ENCODE measurements around the gene ZNF519.
"Not testable (repeated sequence)": the region's sequence is repeated elsewhere in the genome, so short reads cannot be mapped to it uniquely, and the experiment has no call there.

The ZNF519 gene

DNA sequence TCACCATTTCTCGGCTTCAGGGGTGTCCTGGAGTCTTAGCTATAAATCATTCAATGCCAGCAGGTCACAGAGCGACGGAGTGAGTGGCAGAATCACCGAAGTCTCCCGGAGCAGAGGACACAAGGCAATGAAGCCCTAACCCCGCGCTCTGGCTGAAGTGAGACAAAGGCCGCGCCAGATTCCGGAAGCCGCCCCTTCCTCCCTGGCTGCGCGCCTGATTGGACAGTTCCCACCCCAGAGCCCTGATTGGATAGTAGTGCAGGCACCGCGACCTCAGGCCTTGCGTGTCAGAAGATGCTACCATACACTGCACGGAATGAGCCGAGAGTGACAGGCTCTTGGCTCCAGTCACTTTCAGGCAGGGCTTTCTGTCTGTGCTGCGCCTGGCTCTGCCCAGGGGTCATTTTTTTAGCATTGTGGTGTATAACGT lies at the start of gene ZNF519:
ZNF519 (minus strand) TSS at position 165 of the 430 bp plus-strand sequence; CDS start at position 7, 158 bp downstream.
- peak; percentile 95 for DNase-seq

DNA sequence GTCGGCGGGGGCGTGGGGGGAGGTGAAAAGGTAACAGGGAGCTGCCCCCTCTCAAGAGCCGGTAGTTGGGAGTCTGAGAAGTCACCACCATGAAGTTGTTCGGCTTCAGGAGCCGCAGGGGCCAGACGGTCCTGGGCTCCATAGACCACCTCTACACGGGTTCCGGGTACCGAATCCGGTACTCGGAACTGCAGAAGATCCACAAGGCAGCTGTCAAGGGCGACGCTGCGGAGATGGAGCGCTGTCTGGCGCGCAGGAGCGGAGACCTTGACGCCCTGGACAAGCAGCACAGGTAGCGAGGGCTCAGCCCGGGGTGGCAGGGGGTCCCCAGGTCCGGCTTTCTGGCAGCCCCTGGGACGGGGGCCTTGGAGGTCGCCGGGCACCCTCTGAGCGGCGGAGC lies 47.1 kb upstream of the ZNF519 start:
- peak; percentile 64 for DNase-seq

DNA sequence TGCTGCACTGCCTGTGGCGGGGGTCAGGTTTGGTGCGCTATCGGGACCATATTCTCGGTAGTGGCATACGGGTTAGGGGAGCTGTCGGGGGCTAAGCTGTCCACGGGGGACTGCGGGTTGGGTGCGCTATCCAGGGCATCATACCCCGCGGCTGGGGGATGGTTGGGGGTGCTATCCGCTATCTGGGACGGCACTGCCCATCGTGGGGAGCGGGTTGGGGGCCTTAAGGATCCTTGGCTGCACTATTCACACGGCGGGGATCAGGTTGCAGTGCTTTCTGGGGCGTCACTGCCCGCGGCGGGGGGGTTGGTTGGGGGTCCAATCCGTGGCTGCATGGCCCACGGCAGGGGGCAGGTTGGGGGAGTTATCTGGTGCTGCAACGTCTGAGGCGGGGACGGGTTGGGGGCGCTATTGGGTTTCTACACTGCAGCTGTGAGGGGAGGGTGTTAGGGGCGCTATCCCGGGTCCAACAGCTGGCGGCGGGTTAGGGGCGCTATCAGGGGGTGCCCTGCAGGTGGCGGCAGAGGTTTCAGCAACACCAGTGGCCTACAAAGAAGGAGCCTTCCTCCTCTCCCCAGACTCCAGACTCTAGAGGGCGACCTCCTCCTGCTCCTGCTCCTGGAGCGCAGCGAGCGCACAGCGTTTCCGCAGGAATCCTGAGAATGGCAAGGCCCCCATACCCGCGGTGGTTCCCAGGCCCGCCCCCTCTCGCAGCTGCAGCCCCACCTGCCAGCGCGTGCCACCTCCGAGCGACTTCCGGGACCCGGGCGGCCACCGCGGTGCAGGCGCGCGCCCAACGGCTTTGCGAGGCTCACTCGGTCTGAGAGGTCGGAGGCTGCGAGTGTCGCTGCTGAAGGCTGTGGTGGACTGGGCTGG lies 46.3 kb upstream of the ZNF519 start:
- peak; percentile 91 for DNase-seq

DNA sequence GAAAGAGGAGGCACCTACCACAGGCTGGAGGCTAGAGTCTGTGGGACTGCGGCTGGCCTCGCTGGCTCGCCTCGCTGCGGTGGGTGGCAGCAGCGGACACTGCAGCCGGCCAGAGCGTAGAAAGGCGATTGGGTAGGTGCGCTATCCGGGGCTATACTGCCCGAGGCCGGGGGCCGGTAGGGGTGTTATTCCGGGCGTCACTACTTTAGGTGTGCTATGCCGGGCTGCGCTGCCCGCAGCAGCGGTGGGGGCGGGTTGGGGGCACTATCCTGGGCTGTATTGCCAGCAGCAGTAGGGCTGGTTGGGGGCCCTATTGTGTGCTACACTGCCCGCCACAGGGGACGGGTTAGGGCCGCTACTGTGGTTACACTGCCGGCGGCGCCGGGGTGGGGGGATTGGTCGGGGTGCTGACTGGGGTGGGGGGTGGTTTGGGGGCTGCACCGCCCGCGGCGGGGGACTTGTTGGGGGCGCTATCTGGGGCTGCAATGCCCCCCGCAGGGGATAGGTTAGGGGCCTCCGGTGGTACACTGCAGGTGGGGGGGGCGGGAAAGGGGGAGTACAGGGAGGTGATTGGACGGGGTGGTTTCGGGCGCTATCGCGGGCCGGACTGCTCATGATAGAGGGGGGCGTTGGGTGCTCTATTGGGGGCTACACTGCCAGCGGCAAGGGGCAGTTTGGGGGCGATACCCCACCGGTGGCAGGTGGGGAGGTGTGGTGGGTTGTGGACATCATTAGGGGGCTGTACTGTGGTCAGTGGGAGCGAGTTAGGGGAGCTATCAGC lies 45.5 kb upstream of the ZNF519 start:
- DNase-seq: not testable (repeated sequence)

DNA sequence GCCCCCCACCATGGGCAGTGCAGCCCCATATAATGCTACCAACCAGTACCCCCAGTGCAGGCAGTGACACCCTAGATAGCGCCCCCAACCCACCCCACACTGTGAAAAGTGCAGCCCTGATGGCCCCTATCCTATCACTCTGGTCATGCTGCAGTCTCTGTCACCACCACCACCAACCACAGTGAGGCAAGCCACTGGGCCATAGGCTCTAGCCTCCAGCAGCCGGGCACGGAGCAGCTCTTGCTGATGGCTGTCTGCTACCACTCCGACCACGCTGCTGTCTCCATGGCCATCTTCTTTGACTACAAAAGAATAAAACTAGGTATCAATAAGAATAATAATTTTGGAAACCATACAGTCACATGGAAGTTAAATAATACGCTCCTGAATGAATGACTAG lies 43.2 kb upstream of the ZNF519 start:
- not testable (repeated sequence) for DNase-seq

DNA sequence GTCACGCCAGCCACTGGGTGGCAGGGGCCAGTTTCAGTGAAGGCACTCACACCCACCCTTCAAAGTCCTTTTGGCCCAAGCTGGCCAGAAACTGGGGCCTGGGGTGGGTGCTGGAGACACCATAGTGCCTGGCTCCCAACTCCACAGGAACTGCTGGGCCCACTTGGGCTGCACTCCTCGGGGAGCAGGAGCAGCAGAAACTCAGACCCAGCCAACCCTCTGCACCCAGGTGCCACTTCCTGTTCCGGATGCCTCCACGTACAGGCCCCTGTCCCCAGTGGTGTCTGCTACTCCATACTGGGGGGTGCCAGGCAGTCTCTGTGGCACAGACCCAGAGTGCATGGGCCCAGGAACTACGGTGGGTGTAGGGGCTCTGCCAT lies 42.5 kb upstream of the ZNF519 start:
- peak; percentile 63 for DNase-seq

DNA sequence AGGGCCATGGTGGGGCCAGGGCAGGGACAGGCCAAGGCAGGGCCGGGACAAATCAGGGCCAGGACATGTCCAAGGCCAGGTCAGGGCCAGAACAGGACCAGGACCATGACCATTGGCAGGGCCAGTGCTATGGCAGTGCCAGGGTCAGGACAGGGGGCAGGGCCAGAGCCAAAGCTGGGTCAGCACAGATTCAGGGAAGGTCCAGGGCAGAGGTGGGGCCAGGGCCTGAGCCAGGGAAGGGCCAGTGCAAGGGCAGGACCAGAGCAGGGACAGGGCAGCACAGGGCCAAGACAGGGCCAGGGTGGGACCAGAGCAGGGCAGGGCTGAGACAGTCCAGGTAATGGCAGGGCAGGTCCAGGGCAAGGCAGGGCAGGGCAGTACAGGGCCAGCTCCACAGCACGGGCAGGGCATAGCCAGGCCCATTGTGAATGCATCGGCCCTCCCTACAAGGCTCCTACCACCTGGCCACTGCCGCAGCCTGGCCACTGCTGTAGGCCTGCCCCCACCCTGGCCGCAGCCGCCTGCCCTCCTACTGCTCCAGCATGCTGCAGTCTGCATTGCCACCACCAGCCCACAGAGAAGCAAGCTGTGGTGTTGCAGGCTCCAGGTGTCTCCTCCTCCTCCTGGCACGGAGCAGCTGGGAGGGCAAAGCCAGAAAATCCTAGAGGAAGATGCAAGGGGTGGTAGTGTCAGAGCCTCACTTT lies 41.9 kb upstream of the ZNF519 start:
- DNase-seq: not testable (repeated sequence)

DNA sequence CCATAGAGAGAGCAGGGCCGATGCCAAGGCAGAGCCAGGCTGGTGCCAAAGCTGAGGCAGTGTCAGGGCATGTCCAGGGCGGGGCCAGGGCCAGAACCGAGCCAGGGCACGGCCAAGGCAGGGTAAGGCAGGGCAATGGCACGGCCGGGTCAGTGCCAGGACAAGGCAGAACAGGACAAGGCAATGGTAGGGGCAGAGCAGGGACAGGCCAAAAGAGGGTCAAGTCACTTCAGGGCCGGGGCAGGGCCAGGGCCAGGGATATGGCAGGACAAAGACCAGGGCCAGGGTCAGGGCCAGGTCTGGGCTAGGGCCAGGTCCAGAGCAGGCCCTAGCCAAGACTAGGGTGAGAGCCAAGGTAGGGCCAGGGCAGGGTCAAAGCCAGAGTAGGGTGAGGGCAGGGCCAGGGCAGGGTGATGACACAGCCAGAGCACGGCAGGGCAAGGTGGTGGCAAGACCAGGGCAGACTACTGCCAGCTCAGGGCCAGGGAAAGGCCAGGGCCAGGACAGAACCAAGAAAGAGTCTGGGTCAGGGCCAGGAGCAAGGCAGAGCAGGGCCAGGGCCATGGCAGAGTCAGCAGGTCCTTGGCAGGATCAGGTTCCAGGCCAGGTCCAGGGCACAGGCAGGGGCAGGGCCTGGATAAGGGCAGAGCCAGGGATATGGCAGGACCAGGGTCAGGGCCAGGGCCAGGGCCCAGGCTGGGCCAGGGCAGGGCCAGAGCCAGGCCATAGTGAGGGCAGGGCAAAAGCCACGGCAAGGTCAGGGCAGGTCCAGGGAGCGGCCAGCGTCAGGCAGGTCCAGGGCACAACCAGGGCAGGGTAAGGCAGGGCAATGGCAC lies 41.1 kb upstream of the ZNF519 start:
- not testable (repeated sequence) for DNase-seq

DNA sequence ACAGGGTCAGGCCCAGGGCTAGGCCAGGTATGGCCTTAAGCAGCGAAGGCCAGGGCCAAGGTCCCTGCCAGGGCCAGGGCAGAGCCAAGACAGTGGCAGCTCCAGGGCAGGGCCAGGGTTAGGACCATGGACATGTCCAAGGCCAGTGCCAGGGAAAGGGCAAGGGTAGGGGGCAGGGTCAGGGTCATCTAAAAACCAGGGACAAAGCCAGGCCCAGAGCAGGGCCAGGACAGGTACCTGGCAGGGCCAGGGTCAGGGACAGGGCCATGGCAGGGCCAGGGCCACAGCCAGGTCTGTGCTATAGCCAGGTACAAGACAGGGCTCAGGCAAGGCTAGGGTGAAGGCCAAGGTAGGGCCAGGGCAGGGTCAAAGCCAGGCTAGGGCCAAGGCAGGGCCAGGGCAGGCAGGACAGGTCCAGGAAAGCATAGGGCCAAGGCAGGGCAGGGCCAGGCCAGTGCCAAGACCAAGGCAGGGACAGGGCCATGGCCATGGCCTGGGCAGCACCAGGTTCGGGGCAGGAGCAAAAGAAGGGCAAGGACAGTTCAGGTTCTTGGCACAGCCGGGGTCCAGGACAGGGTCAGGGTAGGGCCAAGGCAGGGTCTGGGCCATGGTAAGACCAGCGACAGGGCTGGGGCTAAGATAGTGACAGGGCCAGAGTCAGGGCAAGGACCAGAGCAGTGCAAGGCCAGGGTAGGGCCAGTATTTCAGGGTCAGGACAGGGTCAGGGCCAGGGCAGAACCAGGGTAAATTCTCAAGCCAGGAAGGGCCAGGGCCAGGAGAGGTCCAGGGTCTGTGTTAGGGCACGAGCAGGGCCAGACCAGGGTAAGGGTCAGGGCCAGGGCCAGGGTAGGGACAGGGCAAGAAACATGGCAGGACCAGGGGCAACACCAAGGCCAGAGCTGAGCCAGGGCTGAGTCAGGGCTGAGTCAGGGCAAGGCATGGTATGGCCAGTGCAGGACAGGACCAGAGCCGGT lies 40.2 kb upstream of the ZNF519 start:
- DNase-seq: not testable (repeated sequence)

DNA sequence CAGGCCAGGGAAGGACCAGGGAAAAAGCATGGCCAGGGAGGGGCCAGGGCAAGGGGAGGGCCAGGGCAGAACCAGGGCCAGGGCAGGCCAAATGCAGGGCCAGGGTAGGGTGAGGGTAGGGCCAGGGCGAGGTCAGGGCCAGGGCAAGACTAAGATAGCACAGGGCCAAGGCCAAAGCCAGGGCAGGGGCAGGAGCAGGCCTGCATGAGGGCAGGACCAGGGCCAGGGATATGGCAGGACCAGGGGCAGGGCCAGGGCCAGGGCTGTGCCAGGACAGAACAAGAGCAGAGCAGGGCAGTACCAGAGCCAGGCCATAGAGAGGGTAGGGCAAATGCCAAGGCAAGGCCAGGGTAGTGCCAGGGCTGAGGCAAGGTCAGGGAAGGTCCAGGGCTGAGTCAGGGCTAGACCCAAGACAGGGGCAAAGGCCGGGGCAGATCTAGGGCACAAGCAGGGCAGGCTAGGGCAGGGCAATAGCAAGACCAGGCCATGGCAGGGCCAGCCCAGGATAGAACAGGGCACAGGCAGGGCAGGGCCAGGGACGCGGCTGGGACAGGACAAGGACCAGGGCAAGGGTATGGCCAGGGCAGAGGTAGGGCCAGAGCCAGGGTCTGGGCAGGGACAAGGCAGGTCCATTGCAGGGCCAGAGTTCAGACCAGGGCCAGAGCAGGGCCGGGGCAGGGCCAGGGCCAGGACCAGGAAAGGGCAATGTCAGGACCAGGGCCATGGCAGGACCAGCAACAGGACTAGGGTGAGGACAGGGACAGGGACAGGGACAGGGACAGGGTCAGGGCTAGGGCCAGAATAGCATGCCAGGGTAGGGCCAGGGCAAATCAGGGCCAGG lies 39.3 kb upstream of the ZNF519 start:
- DNase-seq: not testable (repeated sequence)

DNA sequence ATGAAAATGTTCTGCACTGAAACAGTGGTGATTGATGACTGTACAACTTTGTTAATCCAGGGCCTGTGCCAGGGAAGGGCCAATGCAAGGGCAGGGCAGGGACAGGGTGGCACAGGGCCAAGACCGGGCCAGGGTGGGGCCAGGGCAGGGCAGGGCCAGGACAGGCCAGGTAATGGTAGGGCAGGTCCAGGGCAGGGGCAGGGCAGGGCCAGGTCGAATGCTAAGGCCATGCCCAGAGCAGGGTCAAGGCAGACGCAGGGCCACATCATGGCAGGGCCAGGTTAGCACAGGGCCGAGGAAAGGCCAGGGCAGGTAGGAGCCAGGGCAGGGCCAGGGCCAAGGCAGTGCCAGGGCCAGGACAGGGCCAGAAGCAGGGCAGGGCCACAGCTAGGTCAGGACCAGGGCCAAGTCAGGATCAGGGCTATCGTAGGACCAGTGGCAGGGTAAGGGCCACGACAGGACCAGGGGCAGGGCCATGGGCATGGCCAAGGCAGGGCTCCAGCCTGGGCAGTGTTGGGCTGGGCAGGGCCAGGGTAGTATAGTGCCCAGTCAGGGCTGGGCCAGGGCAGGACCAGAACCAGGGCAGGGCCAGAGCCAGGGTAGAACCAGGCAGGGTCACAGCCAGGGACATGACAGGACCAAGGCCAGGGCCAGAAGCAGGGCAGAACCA lies 38.3 kb upstream of the ZNF519 start:
- DNase-seq: not testable (repeated sequence)

DNA sequence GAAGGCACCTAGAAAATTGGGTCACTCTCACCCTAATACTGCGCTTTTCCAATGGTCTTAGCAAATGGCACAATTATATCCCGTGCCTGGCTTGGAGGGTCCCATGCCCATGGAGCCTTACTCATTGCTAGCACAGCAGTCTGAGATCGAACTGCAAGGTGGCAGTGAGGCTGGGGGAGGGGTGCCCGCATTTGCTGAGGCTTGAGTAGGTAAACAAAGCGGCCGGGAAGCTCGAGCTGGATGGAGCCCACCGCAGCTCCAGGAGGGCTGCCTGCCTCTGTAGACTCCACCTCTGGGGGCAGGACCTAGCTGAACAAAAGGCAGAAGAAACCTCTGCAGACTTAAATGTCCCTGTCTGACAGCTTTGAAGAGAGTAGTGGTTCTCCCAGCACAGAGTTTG lies 30.7 kb upstream of the ZNF519 start:
- not testable (repeated sequence) for DNase-seq

DNA sequence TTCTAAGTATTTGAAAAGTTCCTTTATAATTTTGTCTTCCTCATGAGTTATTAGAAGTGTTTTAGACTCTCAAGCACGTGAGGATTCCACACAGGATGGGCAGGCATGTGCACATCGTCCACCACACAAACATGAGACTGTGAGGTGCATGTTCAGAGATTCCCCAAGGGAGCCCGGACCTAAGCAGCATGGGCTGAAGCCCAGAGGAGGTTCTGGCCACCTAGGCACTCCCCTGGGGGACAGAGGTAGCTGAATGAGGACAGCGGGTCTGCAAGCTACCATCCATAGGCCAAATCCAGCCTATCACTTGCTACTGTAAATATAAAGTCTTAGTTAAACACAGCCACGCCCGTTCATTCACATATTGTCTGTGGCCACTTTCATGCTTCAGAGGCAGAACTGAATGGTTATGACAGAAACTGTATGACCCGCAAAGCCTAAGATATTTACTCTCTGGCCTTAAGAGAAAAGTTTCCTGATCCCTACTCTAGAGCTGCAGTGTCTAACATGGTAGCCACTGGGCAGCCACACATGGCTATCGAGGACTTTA lies 19.4 kb upstream of the ZNF519 start:
- not testable (repeated sequence) for DNase-seq

DNA sequence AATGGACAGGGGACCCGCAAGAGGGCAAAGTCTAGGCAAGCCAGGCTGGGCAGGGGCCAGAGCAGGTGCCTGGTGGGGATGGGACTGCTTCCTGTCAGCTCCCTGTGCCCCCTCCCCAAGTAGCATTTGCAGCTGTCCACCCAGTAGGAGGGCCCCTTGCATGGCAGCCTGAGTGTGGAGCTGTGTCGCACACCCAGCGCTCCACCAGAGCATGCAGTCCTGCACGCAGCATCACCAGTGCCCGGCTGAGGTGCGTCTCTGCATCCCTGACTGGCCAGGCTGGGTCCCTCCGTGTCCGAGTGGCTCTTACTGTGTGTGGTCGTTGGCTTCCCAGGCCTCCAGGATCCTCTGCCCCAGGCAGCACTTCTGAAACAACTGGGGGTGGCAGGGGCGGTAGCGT lies 18.5 kb upstream of the ZNF519 start:
- DNase-seq: not testable (repeated sequence)

DNA sequence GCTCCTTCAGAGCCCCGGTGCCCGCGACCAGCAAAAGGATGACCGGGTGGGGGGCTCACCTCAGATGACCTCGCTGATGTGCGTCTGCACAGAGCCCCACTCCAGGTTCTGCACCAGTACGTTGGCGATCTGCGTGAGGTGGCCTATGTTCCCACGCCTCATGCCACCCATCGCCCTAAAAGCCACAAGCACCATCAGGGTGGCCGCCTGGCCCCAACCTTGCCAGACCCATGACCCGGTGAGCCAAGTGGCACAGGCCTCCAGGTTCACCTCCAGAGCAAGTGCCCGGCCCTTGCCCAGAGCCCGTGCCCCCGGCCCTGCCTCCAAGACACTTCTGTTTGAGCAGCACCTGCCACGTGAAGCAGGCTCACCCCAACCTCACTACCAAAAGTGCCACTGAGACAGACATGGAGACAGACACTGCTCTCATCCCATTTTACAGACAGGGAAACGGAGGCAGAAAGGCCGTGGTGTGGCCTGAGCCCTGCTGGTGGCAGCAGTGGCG lies 17.7 kb upstream of the ZNF519 start:
- DNase-seq: not testable (repeated sequence)

DNA sequence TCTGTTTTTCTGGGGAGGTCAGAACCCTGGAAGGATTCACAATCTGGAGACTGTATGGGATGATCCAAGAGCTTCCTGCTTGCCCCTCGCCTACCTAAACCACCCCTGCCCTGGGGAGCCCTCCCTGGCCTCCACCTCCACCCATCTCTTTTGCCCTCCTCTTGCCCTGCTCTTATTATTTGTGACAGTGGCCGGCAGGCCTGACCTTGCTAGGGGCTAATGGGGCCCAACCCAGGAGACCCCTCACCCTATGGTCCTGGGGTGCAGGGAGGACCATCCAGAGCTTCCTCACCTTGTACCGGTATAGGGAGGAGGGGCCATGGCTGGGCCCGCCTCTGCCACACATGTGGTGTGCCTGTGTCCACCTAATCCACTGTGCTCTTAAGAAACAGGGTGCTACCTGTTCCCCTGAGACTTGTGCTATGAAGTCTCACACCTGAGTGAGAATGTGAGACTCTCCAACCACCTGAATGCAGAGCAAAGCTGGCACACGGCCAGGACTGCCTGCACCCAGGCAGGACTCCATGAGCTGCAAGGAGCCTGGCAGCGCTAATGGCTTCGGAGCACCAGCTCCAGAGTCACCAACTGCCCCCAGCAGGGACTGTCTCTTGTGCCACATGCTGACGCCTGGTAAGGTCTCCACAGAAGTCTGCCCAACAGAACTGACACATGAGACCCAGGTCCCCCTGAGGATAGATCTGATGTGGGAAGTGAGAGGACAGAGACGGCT lies 17.1 kb upstream of the ZNF519 start:
- not testable (repeated sequence) for DNase-seq

DNA sequence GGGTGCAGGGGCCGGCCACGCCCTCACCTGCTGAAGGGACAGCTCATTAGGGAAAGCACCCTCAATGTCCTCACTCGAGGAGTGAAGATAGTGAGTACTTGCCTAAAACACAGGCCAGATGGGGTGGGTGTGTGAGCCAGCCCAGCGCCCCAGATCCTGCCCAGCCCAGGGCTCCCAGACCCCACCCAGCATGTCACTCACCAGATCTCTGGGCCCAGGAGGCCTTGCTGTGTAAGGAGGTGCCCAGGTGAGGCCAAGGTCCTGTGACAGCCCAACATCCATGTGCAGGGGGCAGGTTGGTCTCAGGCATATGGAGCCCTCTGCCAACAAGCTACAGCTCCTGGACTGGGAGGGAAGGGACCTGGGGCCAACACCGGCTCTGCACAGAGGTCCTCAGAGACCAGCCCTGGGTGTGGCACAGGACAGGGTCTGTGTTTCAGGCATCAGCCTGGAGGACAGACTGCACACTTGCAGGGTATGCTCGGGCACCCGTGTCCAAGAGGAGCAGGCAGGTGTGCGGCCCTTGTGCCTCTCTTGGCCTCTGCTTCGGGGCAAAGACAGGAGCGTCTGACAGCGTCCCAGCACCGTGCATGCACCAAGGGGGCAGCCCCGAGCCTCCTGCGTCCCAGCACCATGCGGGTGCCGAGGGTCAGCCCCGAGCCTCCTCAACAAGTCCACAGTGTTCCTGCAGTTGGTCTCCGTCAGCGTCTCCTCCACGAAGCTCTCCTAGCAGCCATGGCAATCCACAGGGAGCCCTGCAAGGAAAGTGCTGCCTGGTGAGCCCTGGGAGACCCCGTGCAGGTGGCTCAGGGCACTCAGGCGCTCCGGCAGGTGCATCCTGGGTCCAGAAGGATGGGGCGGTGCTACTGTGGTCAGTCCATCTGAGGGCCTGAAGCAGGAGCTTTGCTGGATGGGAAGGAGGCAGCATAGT lies 16.0 kb upstream of the ZNF519 start:
- not testable (repeated sequence) for DNase-seq
